Endothelial cell of umbilical vein (primary cell): ENCODE measurements around the gene IFIT1B. TPM values are rescaled to one million over a fixed set of nuclear protein-coding genes. Genes with fewer than 3 reads are reported as not detected.

Experiments used
- Bru-seq: library from RNA; stranded (reverse); fragments of 400-500 nt; gene quantifications from one replicate; lab custom pipeline; 2021; lab: Mats Ljungman, UMichigan
- BruChase-seq, 2 experiments: library from RNA; stranded (reverse); fragments of 400-500 nt; gene quantifications; one replicate each; lab custom pipeline; 2021; lab: Mats Ljungman, UMichigan
- BruUV-seq: library from RNA; stranded (reverse); fragments of 400-500 nt; replicated peaks from 2 replicates; lab custom pipeline; 2021; lab: Mats Ljungman, UMichigan
- CTCF ChIA-PET: fragments of 300-600, 350-600 bp; sonication (Branson Sonifier 250); formaldehyde crosslinking; loops from one replicate; lab custom pipeline; 2021; ENCODE audit warnings: antibody characterized with exemption, inconsistent platforms; lab: Charles Lee
- POLR2A ChIA-PET: fragments of 300-600, 350-600 bp; sonication (Branson Sonifier 250); formaldehyde crosslinking; loops from one replicate; lab custom pipeline; 2021; ENCODE audit warnings: antibody characterized with exemption, inconsistent platforms; lab: Charles Lee
- DNase-seq: peaks from one replicate; pipeline ENCODE4 v3.0.0-alpha.2; 2011; ENCODE audit warnings: low read depth, low spot score
- FAIRE-seq: peaks from 2 replicates; lab custom pipeline; 2011; peaks lifted over from hg19 to GRCh38; lab: Jason Lieb, UNC
- H2AFZ ChIP-seq: 2 replicates; pipeline ENCODE4 v1.6.0; 2012; ENCODE audit warnings: low read depth, low read length, control low read depth, inconsistent platforms
- H3K27ac ChIP-seq: 2 replicates; pipeline ENCODE4 v1.5.1; 2011; ENCODE audit warnings: low read depth, mild to moderate bottlenecking, control low read depth, low read length, moderate library complexity; ENCODE audit not compliant: insufficient read depth
- H3K27me3 ChIP-seq, 2 experiments: 2 replicates each; pipeline versions ENCODE4 v1.6.0 to v1.6.1; 2011; ENCODE audit warnings: low read length in 2 of 2, mixed read lengths in 1 of 2; ENCODE audit not compliant: control insufficient read depth in 2 of 2, insufficient read depth in 2 of 2
- H3K36me3 ChIP-seq, 2 experiments: 2 replicates in 1 of 2; 3 replicates in 1 of 2; pipeline ENCODE4 v1.5.1; 2011; ENCODE audit warnings: low read length in 2 of 2, mild to moderate bottlenecking in 1 of 2, moderate library complexity in 1 of 2; ENCODE audit not compliant: control insufficient read depth in 2 of 2, insufficient read depth in 2 of 2; ENCODE audit errors: extremely low read depth in 1 of 2
- H3K4me1 ChIP-seq: 3 replicates; pipeline ENCODE4 v1.5.1; 2011; ENCODE audit warnings: mild to moderate bottlenecking, low read length; ENCODE audit not compliant: control insufficient read depth, insufficient read depth; ENCODE audit errors: extremely low read depth
- H3K4me2 ChIP-seq: 2 replicates; pipeline ENCODE4 v1.6.1; 2011; ENCODE audit warnings: low read length, control low read depth, mixed read lengths; ENCODE audit not compliant: insufficient read depth
- H3K4me3 ChIP-seq, 3 experiments: fragments of 200-600 bp in 1 of 3; sonication (generic), shearing (Covaris generic) in 1 of 3; replicated peaks in 1 of 3; 2 replicates each; pipeline ENCODE4 v1.5.1; 2011 to 2016; ENCODE audit warnings: control low read depth in 3 of 3, low read length in 3 of 3, mild to moderate bottlenecking in 2 of 3, inconsistent platforms in 1 of 3, low read depth in 1 of 3, moderate library complexity in 1 of 3; ENCODE audit not compliant: insufficient read depth in 1 of 3
- H3K79me2 ChIP-seq: 2 replicates; pipeline ENCODE4 v1.6.0; 2012; ENCODE audit warnings: low read length, inconsistent platforms; ENCODE audit not compliant: control insufficient read depth, insufficient read depth
- H3K9ac ChIP-seq: replicated peaks from 2 replicates; pipeline ENCODE3; 2011; ENCODE audit warnings: low read length, control low read depth; ENCODE audit not compliant: insufficient read depth; ENCODE audit errors: extremely low read depth
- H3K9me1 ChIP-seq: replicated peaks from 3 replicates; pipeline ENCODE4 v1.6.0; 2011; ENCODE audit warnings: mild to moderate bottlenecking, low read length; ENCODE audit not compliant: control insufficient read depth, insufficient read depth; ENCODE audit errors: extremely low read depth
- H3K9me3 ChIP-seq: replicated peaks from 2 replicates; pipeline ENCODE4 v1.5.1; 2012; ENCODE audit warnings: low read length, inconsistent platforms; ENCODE audit not compliant: control insufficient read depth, insufficient read depth
- H4K20me1 ChIP-seq: replicated peaks from 2 replicates; pipeline ENCODE3; 2011; ENCODE audit warnings: mild to moderate bottlenecking, low read length; ENCODE audit not compliant: control insufficient read depth, insufficient read depth; ENCODE audit errors: extremely low read depth
- EZH2 ChIP-seq: IDR thresholded peaks from 2 replicates; pipeline ENCODE4 v1.6.1; 2012; ENCODE audit warnings: borderline replicate concordance, low read depth, mild to moderate bottlenecking, moderate library complexity, low read length, inconsistent platforms; ENCODE audit not compliant: severe bottlenecking
- FOS ChIP-seq: IDR thresholded peaks from 2 replicates; pipeline ENCODE4 v1.6.1; 2011; ENCODE audit warnings: mild to moderate bottlenecking, low read length, moderate library complexity, borderline replicate concordance; ENCODE audit not compliant: insufficient read depth
- GATA2 ChIP-seq: IDR thresholded peaks from 2 replicates; pipeline ENCODE4 v1.7.0; 2011; ENCODE audit warnings: low read depth, mild to moderate bottlenecking, moderate library complexity, mixed read lengths, low read length; ENCODE audit not compliant: insufficient read length, insufficient read depth
- JUN ChIP-seq: IDR thresholded peaks from 2 replicates; pipeline ENCODE4 v1.6.1; 2011; ENCODE audit warnings: borderline replicate concordance, low read depth; ENCODE audit not compliant: insufficient read length, insufficient read depth
- MYC ChIP-seq: IDR thresholded peaks from one replicate; pipeline ENCODE4 v1.6.1; 2011; ENCODE audit warnings: mild to moderate bottlenecking, low read depth, low read length
- POLR2A ChIP-seq: IDR thresholded peaks from 2 replicates; pipeline ENCODE4 v1.6.1; 2012; ENCODE audit warnings: low read depth, mild to moderate bottlenecking, control low read depth, low read length
- POLR2AphosphoS5 ChIP-seq: IDR thresholded peaks from 2 replicates; pipeline ENCODE4 v1.6.1; 2012; ENCODE audit warnings: low read depth, mild to moderate bottlenecking, control low read depth, low read length, moderate library complexity; ENCODE audit not compliant: insufficient read depth
- dilution Hi-C: fragments of 300-500 bp; cut with MboI; formaldehyde crosslinking; loops from one replicate; pipeline ENCODE4 v1.15.0; 2019; ENCODE audit warnings: low sequenced_read_pairs; ENCODE audit not compliant: extremely low pct_ligation_motif_present
- intact Hi-C: fragments of 100-400 bp; cut with micrococcal nuclease; formaldehyde crosslinking; loops from one replicate; pipeline ENCODE4 v1.10.0; 2022
- long read RNA-seq: library from polyadenylated mRNA; stranded (forward); transcript quantifications from one replicate; pipeline ENCODE4 v2.0.0, GENCODE V29; 2021
- polyA minus RNA-seq, 3 experiments: library from RNA; depleted of rRNA, polyadenylated mRNA; stranded (reverse); fragments of >200 nt; gene quantifications; 1 replicate in 1 of 3; 2 replicates in 2 of 3; pipeline ENCODE4 v1.2.3, GENCODE V29; 2011
- polyA plus RNA-seq, 4 experiments: library from polyadenylated mRNA; depleted of rRNA in 3 of 4; stranded (reverse) in 3 of 4; unstranded in 1 of 4; fragments of >200 nt; gene quantifications; 2 replicates each; pipeline versions ENCODE4 v1.2.1 to v1.2.3, GENCODE V29; 2011 to 2012; ENCODE audit warnings: missing spikeins in 1 of 4
- total RNA-seq: library from RNA; stranded (reverse); gene quantifications from 2 replicates; pipeline ENCODE4 v1.2.3, GENCODE V29; 2021
- TF ChIP-seq, protein P1 (sequence below): IDR thresholded peaks from 2 replicates; pipeline ENCODE4 v1.6.1; 2011; ENCODE audit not compliant: insufficient read depth, insufficient read length
- TF ChIP-seq, protein P2 (sequence below), 2 donors: IDR thresholded peaks; 1 replicate in 1 of 2; 2 replicates in 1 of 2; pipeline ENCODE4 v1.5.1; 2011; ENCODE audit warnings: low read length in 2 of 2, mild to moderate bottlenecking in 2 of 2, moderate library complexity in 2 of 2, control low read depth in 1 of 2, inconsistent platforms in 1 of 2, low read depth in 1 of 2; ENCODE audit not compliant: insufficient read depth in 1 of 2; ENCODE audit errors: extremely low read depth in 1 of 2

The IFIT1B gene, protein sequence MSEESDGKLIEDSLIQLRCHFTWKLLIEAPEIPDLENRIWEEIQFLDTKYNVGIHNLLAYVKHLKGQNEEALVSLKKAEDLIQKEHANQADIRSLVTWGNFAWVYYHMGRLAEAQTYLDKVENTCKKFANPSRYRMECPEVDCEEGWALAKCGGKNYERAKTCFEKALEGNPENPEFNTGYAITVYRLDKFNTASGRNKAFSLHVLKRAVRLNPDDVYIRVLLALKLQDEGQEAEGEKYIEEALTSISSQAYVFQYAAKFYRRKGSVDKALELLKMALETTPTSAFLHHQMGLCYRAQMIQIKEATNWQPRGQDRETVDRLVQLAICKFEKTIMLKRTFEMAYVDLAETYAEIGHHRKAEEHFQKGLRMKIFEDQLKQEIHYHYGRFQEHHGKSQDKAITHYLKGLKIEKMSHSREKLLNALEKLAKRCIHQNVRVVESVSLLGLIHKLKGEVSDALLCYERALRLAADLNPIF
- total RNA-seq = not detected in 2 replicates
- polyA plus RNA-seq = not detected in 2 replicates
- polyA plus RNA-seq (2011; cell fraction: cytosol; rRNA removed) = not detected in 2 replicates
- not detected in 2 replicates for polyA plus RNA-seq (2011; cell fraction: nucleus; rRNA removed)
- not detected in 2 replicates for polyA plus RNA-seq (2012)
- polyA minus RNA-seq = not detected in 2 replicates
- polyA minus RNA-seq (2011; cell fraction: cytosol; rRNA and poly(A)+ RNA removed) = not detected
- polyA minus RNA-seq (2011; cell fraction: nucleus; rRNA and poly(A)+ RNA removed) = not detected in 2 replicates
- not detected for Bru-seq, nascent RNA
- not detected for BruChase-seq, experiment 1, labeled RNA remaining after a 6-hour chase
- not detected for BruChase-seq, experiment 2, labeled RNA remaining after a 2-hour chase
- long read RNA-seq = 0 reads

DNA sequence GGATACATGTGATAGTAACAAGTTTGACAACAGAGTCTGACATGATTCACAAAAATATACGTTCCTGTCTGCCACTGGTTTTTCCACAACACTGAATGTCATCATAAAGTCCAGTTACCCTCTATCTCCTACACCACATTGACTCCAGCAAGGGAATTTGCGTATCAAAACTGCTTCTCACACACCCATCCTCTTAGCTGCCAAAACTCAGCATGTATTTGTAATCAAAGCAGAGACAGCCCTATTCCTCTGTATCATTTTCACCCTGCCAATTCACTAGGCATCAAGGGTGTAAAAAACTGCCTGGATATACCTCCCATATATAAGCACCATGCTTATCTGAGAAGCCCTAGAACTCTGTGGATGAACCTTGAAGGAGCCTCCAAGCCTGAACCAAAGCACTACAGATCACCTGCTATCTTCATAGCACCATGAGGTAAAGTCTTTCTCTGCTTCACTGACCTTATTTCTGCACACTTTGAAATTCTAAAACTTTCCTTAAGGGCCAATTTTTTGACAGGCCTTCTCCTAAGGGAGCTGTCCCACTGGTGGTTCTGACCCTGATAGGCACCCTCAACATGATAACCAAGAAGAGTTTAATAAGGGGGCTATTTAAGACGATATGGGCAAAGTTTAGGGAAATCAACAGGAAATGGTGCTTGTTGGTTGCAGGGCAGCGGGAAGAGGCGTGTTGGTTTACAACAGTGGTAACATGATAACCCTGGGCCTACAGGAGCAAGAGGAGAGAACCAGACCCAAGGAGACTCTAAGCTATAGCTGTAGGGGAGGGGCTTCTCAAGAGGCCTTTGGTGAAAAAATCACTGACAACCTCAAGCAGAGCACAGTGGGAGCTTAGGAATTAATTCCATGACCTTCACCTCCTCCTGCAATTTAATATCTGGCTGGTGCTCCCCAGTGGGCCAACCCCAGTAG, at the start of gene IFIT1B:
TSS of gene IFIT1B (plus strand) at position 352 of the 933 bp plus-strand sequence. CDS start at position 432, 80 bp downstream.
- Histone ChIP-seq H3K4me2 (no peak within 1 kb of the TSS), H3K9me3 (no peaks in the 10 kb centered on the region), H3K36me3 (no peaks in the 10 kb centered on the region), H4K20me1 (no peaks in the 10 kb centered on the region), H3K4me3 (no peak within 1 kb of the TSS), H3K9me1 (no peaks in the 10 kb centered on the region), H3K27me3 (peaks cover 5 to 19% of the 10 kb centered on the region in 2 experiments), H2AFZ (no peak within 1 kb of the TSS), H3K9ac (no peak within 1 kb of the TSS), H3K4me1 (peaks cover 11% of the 10 kb centered on the region), H3K79me2 (no peaks in the 10 kb centered on the region), H3K27ac (no peak within 1 kb of the TSS)
- dilution Hi-C loops = no loop called here
- FAIRE-seq (no peak), DNase-seq (no peak)
- CTCF ChIA-PET = interaction anchor here (2.7 kb wide), 1 partner anchor 9 kb away, joined by 11 read pairs; no protein-coding TSS in a partner anchor
- BruUV-seq = no TSS peak
- intact Hi-C loops = no loop called here
- TF ChIP-seq, protein P1, sequence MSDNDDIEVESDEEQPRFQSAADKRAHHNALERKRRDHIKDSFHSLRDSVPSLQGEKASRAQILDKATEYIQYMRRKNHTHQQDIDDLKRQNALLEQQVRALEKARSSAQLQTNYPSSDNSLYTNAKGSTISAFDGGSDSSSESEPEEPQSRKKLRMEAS = no peak
- TF ChIP-seq GATA2 = no peak
- TF ChIP-seq FOS = no peak
- no peak for TF ChIP-seq MYC
- TF ChIP-seq JUN = no peak
- no peak for TF ChIP-seq EZH2
- no peak for TF ChIP-seq POLR2A
- TF ChIP-seq, protein P2, sequence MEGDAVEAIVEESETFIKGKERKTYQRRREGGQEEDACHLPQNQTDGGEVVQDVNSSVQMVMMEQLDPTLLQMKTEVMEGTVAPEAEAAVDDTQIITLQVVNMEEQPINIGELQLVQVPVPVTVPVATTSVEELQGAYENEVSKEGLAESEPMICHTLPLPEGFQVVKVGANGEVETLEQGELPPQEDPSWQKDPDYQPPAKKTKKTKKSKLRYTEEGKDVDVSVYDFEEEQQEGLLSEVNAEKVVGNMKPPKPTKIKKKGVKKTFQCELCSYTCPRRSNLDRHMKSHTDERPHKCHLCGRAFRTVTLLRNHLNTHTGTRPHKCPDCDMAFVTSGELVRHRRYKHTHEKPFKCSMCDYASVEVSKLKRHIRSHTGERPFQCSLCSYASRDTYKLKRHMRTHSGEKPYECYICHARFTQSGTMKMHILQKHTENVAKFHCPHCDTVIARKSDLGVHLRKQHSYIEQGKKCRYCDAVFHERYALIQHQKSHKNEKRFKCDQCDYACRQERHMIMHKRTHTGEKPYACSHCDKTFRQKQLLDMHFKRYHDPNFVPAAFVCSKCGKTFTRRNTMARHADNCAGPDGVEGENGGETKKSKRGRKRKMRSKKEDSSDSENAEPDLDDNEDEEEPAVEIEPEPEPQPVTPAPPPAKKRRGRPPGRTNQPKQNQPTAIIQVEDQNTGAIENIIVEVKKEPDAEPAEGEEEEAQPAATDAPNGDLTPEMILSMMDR (IDR thresholded peaks at IDR 0.05; ENCODE audit: extremely low read depth in 1 of 2, insufficient read depth in 1 of 2, low read depth in 1 of 2, low read length in 2 of 2) = no peak
- TF ChIP-seq POLR2AphosphoS5 = no peak
- POLR2A ChIA-PET = no interaction called here
